WTC11 (cell line): Measurements from ENCODE around the gene ALG6. TPM values are rescaled to one million over a fixed set of nuclear protein-coding genes. Genes with fewer than 3 reads are reported as not detected.
"Not testable (repeated sequence)": the region's sequence is repeated elsewhere in the genome, so short reads cannot be mapped to it uniquely, and the experiment has no call there.

Source experiments
- ATAC-seq: fragments of 200-7000 bp; cut with Tn5 transposase; 2 replicates; pipeline ENCODE4 v1.10.0; 2021; ENCODE audit warnings: mild to moderate bottlenecking, moderate library complexity
- CTCF ChIA-PET: fragments of 300-600 bp; sonication (Branson Sonifier 250); formaldehyde crosslinking; loops from one replicate; lab custom pipeline; 2021; ENCODE audit warnings: antibody characterized with exemption; lab: Charles Lee
- POLR2A ChIA-PET: fragments of 350-600 bp; sonication (Branson Sonifier 250); formaldehyde crosslinking; loops from one replicate; lab custom pipeline; 2021; ENCODE audit warnings: antibody characterized with exemption; lab: Charles Lee
- DNase-seq: peaks from one replicate; pipeline ENCODE4 v3.0.0; 2021; ENCODE audit warnings: low spot score
- H3K27ac Mint-ChIP-seq: 2 replicates; pipeline ENCODE4 v1.8.0; 2021; ENCODE audit warnings: mixed read lengths
- H3K27me3 Mint-ChIP-seq: 2 replicates; pipeline ENCODE4 v1.8.0; 2021; ENCODE audit warnings: low read depth, mild to moderate bottlenecking, moderate library complexity, mixed read lengths
- H3K36me3 Mint-ChIP-seq: 2 replicates; pipeline ENCODE4 v1.8.0; 2021; ENCODE audit warnings: mixed read lengths
- H3K4me1 Mint-ChIP-seq: 2 replicates; pipeline ENCODE4 v1.8.0; 2022; ENCODE audit warnings: mixed read lengths
- H3K4me3 Mint-ChIP-seq: 2 replicates; pipeline ENCODE4 v1.8.0; 2021; ENCODE audit warnings: mild to moderate bottlenecking, moderate library complexity, mixed read lengths
- H3K9me3 Mint-ChIP-seq: 2 replicates; pipeline ENCODE4 v1.8.0; 2021; ENCODE audit warnings: mixed read lengths
- AR ChIP-seq: fragments of 250-450 bp; sonication (Bioruptor Pico); IDR thresholded peaks from 2 replicates; pipeline ENCODE4 v1.9.0; 2021; ENCODE audit warnings: mild to moderate bottlenecking
- ATF1 ChIP-seq: sonication (generic); formaldehyde crosslinking; IDR thresholded peaks from 2 replicates; pipeline ENCODE4 v1.8.1; 2023; ENCODE audit warnings: mild to moderate bottlenecking, moderate library complexity, missing genetic modification reagents
- CTCF ChIP-seq: fragments of 200-600 bp; IDR thresholded peaks from 2 replicates; pipeline ENCODE4 v1.8.0; 2022; ENCODE audit warnings: antibody characterized with exemption
- ELF4 ChIP-seq: sonication (generic); formaldehyde crosslinking; IDR thresholded peaks from 2 replicates; pipeline ENCODE4 v1.8.1; 2022; ENCODE audit warnings: low read depth, mild to moderate bottlenecking, moderate library complexity, missing genetic modification reagents
- ERG ChIP-seq: fragments of 250-450 bp; sonication (Bioruptor Pico); IDR thresholded peaks from 2 replicates; pipeline ENCODE4 v1.8.0; 2021; ENCODE audit warnings: mild to moderate bottlenecking
- ESRRA ChIP-seq: sonication (generic); formaldehyde crosslinking; IDR thresholded peaks from 2 replicates; pipeline ENCODE4 v1.8.1; 2022; ENCODE audit warnings: mild to moderate bottlenecking, missing genetic modification reagents, borderline replicate concordance
- FOXK1 ChIP-seq: sonication (generic); formaldehyde crosslinking; IDR thresholded peaks from 2 replicates; pipeline ENCODE4 v1.8.0; 2022; ENCODE audit warnings: mild to moderate bottlenecking, moderate library complexity, missing genetic modification reagents
- HMGA2 ChIP-seq: fragments of 250-450 bp; sonication (Bioruptor Pico); IDR thresholded peaks from 2 replicates; pipeline ENCODE4 v1.4.0; 2021; ENCODE audit warnings: mild to moderate bottlenecking, moderate library complexity
- JAZF1 ChIP-seq: fragments of 250-450 bp; sonication (Bioruptor Pico); IDR thresholded peaks from 2 replicates; pipeline ENCODE4 v1.9.0; 2021; ENCODE audit warnings: moderate library complexity, mild to moderate bottlenecking, inconsistent platforms
- KAT7 ChIP-seq: sonication (generic); formaldehyde crosslinking; IDR thresholded peaks from 2 replicates; pipeline ENCODE4 v1.8.1; 2023; ENCODE audit warnings: missing genetic modification reagents, mild to moderate bottlenecking, borderline replicate concordance
- MXD4 ChIP-seq: fragments of 250-450 bp; sonication (Bioruptor Pico); IDR thresholded peaks from 2 replicates; pipeline ENCODE4 v1.8.0; 2021; ENCODE audit warnings: mild to moderate bottlenecking, moderate library complexity, borderline replicate concordance
- PREB ChIP-seq: sonication (generic); formaldehyde crosslinking; IDR thresholded peaks from 2 replicates; pipeline ENCODE4 v1.8.1; 2022; ENCODE audit warnings: mild to moderate bottlenecking, missing genetic modification reagents, moderate library complexity, borderline replicate concordance
- SMAD3 ChIP-seq: sonication (generic); formaldehyde crosslinking; IDR thresholded peaks from 2 replicates; pipeline ENCODE4 v1.8.0; 2022; ENCODE audit warnings: missing genetic modification reagents, mild to moderate bottlenecking, borderline replicate concordance
- total RNA-seq: library from RNA; stranded (reverse); gene quantifications from 3 replicates; pipeline ENCODE4 v1.2.3, GENCODE V29; 2021
- TF ChIP-seq, protein P1 (sequence below): sonication (generic); formaldehyde crosslinking; IDR thresholded peaks from 2 replicates; pipeline ENCODE4 v1.8.1; 2022; ENCODE audit warnings: low read depth, missing genetic modification reagents, borderline replicate concordance

ALG6 gene
- total RNA-seq, 1 experiment from 2014 or later, result 17.6 TPM

DNA sequence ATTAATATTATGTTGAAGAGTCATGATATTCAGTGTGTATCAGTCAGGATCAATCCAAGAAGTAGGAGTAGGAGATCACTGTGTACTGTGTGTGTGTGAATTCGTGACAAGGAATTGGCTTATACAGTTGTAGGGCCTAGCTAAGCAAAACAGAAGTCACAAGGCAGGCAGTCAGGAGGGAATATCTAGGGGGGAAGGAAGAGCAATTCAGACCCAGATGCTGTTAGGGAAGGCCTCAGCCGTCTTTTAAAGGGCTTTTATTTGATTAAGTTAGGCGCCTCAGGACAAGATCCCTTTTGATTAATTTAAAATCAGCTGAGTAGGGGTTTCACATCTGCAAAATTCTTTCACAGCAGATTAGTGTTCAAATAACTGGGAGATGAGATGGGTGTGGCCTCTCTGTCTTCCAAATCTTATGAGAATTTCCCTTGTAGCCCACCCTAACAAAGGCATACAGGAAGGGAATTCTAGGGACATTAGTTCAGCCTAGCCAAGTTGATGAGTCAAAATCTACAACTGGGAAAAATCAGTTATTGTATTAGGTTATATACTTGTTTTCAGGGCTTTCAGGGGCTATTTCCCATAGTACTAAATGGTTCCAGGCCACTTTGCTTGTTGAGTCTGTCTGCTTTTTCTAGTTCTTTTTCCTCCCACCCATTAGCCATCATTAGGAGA lies 47.4 kb downstream of the ALG6 start (continued):
- no peak for TF ChIP-seq PREB (CRISPR knock-in tag)
- TF ChIP-seq ATF1 (CRISPR knock-in tag), result no peak
- no peak for TF ChIP-seq CTCF
- TF ChIP-seq, all 79 proteins: peak for 0

DNA sequence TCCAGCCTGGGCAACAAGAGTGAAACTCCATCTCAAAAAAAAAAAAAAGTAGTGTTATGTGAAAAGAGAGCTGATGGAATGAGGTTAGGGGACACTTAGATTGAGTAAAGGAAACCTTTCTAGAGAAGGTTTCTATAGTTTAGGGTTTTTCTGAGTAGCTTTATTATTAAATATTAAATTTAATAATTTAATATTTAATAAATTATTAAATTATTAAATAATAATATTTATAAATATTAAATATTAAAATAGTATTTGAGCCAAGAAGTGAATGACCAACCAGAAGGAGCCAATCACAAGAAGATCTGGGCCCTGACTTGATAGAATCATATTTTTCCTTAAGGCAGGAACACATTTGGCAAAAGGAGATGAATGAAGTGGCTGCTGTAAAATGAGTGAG lies 50.7 kb downstream of the ALG6 start:
- peaks cover 3% of the 10 kb centered on the region; the same call in 1 of the 2 replicates for H3K9me3 Mint-ChIP-seq
- ATAC-seq, result no peak
- POLR2A ChIA-PET, result no interaction called here
- CTCF ChIA-PET, result interaction anchor here (1.1 kb wide), 1 partner anchor 24 kb away, joined by 3 read pairs; no protein-coding TSS in a partner anchor
- H3K4me1 Mint-ChIP-seq, result no peaks in the 10 kb centered on the region
- no peak for TF ChIP-seq SMAD3 (CRISPR knock-in tag)
- TF ChIP-seq MXD4 (CRISPR knock-in tag), result no peak
- no peak for TF ChIP-seq KAT7
- TF ChIP-seq HMGA2 (CRISPR knock-in tag), result peak; percentile 99
- DNase-seq, result no peak
- H3K27me3 Mint-ChIP-seq, result no peaks in the 10 kb centered on the region
- H3K36me3 Mint-ChIP-seq, result peaks cover 6% of the 10 kb centered on the region
- H3K4me3 Mint-ChIP-seq, result no peak overlapping the region
- no peak overlapping the region for H3K27ac Mint-ChIP-seq

DNA sequence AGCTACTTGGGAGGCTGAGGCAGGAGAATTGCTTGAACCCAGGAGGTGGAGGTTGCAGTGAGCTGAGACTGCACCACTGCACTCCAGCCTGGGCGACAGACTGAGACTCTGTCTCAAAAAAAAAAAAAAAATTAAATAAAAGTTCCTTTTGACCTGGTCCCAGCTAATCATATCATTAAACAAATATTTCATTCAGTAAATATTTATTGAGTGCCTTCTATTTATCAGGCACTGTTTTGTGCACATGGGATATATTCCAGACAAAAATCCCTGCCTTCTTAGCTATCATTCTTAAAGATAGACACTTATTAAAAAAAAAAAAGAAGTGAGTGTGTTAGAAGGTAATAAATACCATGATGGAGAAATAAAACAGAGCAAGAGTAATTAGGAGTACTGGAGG lies 53.3 kb downstream of the ALG6 start:
- POLR2A ChIA-PET, result interaction anchor here (0.7 kb wide), 1 partner anchor 8 kb away, joined by 3 read pairs; no protein-coding TSS in a partner anchor
- H3K27ac Mint-ChIP-seq, ATAC-seq, H3K27me3 Mint-ChIP-seq, H3K36me3 Mint-ChIP-seq, DNase-seq, H3K9me3 Mint-ChIP-seq, H3K4me3 Mint-ChIP-seq, CTCF ChIA-PET, H3K4me1 Mint-ChIP-seq: not testable (repeated sequence)

DNA sequence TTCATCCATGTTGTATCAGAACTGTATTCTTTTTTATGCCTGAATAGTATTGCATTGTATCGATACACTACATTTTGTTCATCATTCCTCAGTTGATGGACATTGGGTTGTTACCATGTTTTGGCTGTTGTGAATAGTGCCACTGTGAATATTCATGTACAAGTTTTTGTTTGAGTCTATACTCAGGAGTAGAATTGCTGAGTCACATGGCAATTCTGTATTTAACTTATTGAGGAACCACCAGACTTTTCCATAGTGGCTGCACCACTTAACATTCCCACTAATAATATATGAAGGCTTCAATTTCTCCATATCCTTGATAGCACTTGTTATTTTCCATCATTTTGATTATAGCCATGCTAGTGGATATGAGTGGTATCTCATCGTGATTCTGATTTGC lies 56.2 kb downstream of the ALG6 start:
- ChIA-PET POLR2A (no interaction called here), CTCF (no interaction called here)
- peaks cover 6% of the 10 kb centered on the region for H3K36me3 Mint-ChIP-seq
- H3K27ac Mint-ChIP-seq, result no peak overlapping the region
- DNase-seq (no peak), ATAC-seq (no peak)
- TF ChIP-seq ERG (CRISPR knock-in tag), result no peak
- no peak for TF ChIP-seq ESRRA (CRISPR knock-in tag)
- no peak for TF ChIP-seq AR (CRISPR knock-in tag)
- TF ChIP-seq ELF4 (CRISPR knock-in tag), result no peak
- TF ChIP-seq FOXK1, result no peak
- no peak for TF ChIP-seq MXD4 (CRISPR knock-in tag)
- TF ChIP-seq, protein P1, sequence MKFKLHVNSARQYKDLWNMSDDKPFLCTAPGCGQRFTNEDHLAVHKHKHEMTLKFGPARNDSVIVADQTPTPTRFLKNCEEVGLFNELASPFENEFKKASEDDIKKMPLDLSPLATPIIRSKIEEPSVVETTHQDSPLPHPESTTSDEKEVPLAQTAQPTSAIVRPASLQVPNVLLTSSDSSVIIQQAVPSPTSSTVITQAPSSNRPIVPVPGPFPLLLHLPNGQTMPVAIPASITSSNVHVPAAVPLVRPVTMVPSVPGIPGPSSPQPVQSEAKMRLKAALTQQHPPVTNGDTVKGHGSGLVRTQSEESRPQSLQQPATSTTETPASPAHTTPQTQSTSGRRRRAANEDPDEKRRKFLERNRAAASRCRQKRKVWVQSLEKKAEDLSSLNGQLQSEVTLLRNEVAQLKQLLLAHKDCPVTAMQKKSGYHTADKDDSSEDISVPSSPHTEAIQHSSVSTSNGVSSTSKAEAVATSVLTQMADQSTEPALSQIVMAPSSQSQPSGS (CRISPR knock-in tag), result no peak
- no peak for TF ChIP-seq JAZF1 (CRISPR knock-in tag)
- H3K9me3 Mint-ChIP-seq, result peaks cover 3% of the 10 kb centered on the region; the same call in 1 of the 2 replicates
- no peaks in the 10 kb centered on the region for H3K27me3 Mint-ChIP-seq
- H3K4me3 Mint-ChIP-seq, result no peak overlapping the region
- no peaks in the 10 kb centered on the region for H3K4me1 Mint-ChIP-seq
